Lower leg skin (tissue), 3 donors: ENCODE data around the gene SSRP1.

Experiments
- POLR2A ChIP-seq, 2 donors: fragments of 450-650 bp; IDR thresholded peaks; one replicate each; pipeline ENCODE4 v1.6.1; 2016 to 2017; ENCODE audit warnings: antibody characterized with exemption in 2 of 2, mild to moderate bottlenecking in 1 of 2, moderate library complexity in 1 of 2
- TF ChIP-seq, protein P1 (sequence below), 3 donors: fragments of 450-650 bp; IDR thresholded peaks; one replicate each; pipeline ENCODE4 v1.5.1; 2016; ENCODE audit warnings: antibody characterized with exemption in 3 of 3, mild to moderate bottlenecking in 3 of 3, moderate library complexity in 2 of 3

DNA sequence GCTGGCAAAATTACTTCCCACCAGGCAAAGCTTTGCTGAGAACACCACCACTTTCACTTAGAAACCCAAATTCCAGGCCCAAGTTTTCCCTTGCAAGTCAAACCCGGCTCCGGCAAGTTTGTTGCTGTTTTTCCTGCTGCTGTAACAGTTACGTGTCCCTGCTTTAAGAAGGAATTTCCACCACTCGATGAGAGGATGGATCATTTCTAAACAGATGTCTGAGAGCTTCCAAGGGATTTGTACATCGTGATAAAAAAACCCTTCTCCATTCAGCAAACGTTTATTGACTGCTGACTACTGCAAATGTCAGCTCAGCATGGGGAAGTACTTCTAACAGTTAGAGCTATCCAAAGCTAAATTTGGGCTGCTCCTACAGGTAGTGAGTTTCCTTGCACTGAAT lies 22.2 kb upstream of the SSRP1 start:
- no peak for TF ChIP-seq POLR2A (IDR thresholded peaks at IDR 0.05)
- TF ChIP-seq, protein P1, sequence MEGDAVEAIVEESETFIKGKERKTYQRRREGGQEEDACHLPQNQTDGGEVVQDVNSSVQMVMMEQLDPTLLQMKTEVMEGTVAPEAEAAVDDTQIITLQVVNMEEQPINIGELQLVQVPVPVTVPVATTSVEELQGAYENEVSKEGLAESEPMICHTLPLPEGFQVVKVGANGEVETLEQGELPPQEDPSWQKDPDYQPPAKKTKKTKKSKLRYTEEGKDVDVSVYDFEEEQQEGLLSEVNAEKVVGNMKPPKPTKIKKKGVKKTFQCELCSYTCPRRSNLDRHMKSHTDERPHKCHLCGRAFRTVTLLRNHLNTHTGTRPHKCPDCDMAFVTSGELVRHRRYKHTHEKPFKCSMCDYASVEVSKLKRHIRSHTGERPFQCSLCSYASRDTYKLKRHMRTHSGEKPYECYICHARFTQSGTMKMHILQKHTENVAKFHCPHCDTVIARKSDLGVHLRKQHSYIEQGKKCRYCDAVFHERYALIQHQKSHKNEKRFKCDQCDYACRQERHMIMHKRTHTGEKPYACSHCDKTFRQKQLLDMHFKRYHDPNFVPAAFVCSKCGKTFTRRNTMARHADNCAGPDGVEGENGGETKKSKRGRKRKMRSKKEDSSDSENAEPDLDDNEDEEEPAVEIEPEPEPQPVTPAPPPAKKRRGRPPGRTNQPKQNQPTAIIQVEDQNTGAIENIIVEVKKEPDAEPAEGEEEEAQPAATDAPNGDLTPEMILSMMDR (IDR thresholded peaks at IDR 0.05): no peak
